IMR-90 (cell line): ENCODE measurements around the gene SLC34A3. TPM values are rescaled to one million over a fixed set of nuclear protein-coding genes. Genes with fewer than 3 reads are reported as not detected.

Experiments
- ATAC-seq: fragments of 200-7000 bp; cut with Tn5 transposase; 2 replicates; pipeline ENCODE4 v1.9.1; 2020; ENCODE audit warnings: low read depth, mild to moderate bottlenecking, moderate library complexity
- BruUV-seq: library from RNA; stranded (reverse); fragments of 400-500 nt; replicated peaks from 2 replicates; lab custom pipeline; 2021; lab: Mats Ljungman, UMichigan
- CTCF ChIA-PET: fragments of 300-600 bp; formaldehyde crosslinking; extraction: SDS; loops from one replicate; lab custom pipeline; 2021; ENCODE audit warnings: antibody characterized with exemption; lab: Yijun Ruan, JAX
- POLR2A ChIA-PET: fragments of 300-600 bp; sonication (Branson Sonifier 250); formaldehyde crosslinking; loops from one replicate; lab custom pipeline; 2022; ENCODE audit warnings: antibody characterized with exemption; ENCODE audit not compliant: unreplicated experiment; lab: Charles Lee
- DNase-seq: peaks from one replicate; pipeline ENCODE4 v3.0.0; 2013
- H2AFZ ChIP-seq: replicated peaks from 2 replicates; pipeline ENCODE3; 2013; ENCODE audit warnings: low read length, mild to moderate bottlenecking; ENCODE audit not compliant: poor library complexity
- H2AK5ac ChIP-seq: 2 replicates; pipeline ENCODE4 v1.6.1; 2013; ENCODE audit warnings: low read depth, low read length, inconsistent platforms
- H2AK9ac ChIP-seq: replicated peaks from 2 replicates; pipeline ENCODE3; 2013; ENCODE audit warnings: mild to moderate bottlenecking, low read depth, low read length, moderate library complexity; ENCODE audit not compliant: poor library complexity
- H2BK120ac ChIP-seq: 2 replicates; pipeline ENCODE4 v1.6.1; 2013; ENCODE audit warnings: low read depth, low read length, inconsistent platforms
- H2BK15ac ChIP-seq: 3 replicates; pipeline ENCODE4 v1.6.1; 2013; ENCODE audit warnings: low read depth, low read length, inconsistent platforms
- H2BK20ac ChIP-seq: 2 replicates; pipeline ENCODE4 v1.6.1; 2013; ENCODE audit warnings: low read depth, mild to moderate bottlenecking, inconsistent platforms, low read length, moderate library complexity
- H2BK5ac ChIP-seq: 2 replicates; pipeline ENCODE4 v1.6.1; 2013; ENCODE audit warnings: mild to moderate bottlenecking, low read depth, low read length, inconsistent platforms; ENCODE audit not compliant: poor library complexity, severe bottlenecking
- H3K14ac ChIP-seq: replicated peaks from 2 replicates; pipeline ENCODE4 v1.6.1; 2013; ENCODE audit warnings: low read depth, low read length, inconsistent platforms
- H3K18ac ChIP-seq: 2 replicates; pipeline ENCODE4 v1.6.1; 2013; ENCODE audit warnings: low read depth, low read length, control low read depth
- H3K23ac ChIP-seq: 2 replicates; pipeline ENCODE4 v1.6.1; 2013; ENCODE audit warnings: low read depth, low read length, inconsistent platforms
- H3K27ac ChIP-seq: 2 replicates; pipeline ENCODE4 v1.5.1; 2013; ENCODE audit warnings: mild to moderate bottlenecking, control low read depth, low read length; ENCODE audit not compliant: insufficient read depth
- H3K27me3 ChIP-seq: 2 replicates; pipeline ENCODE4 v1.6.1; 2013; ENCODE audit warnings: low read length; ENCODE audit not compliant: control insufficient read depth, insufficient read depth
- H3K36me3 ChIP-seq: 2 replicates; pipeline ENCODE4 v1.6.1; 2013; ENCODE audit warnings: low read length, mixed read lengths; ENCODE audit not compliant: control insufficient read depth, insufficient read depth
- H3K4ac ChIP-seq: 2 replicates; pipeline ENCODE4 v1.6.1; 2013; ENCODE audit warnings: low read depth, low read length, inconsistent platforms
- H3K4me1 ChIP-seq: 2 replicates; pipeline ENCODE4 v1.6.1; 2013; ENCODE audit warnings: low read length, mixed read lengths; ENCODE audit not compliant: control insufficient read depth, insufficient read depth
- H3K4me2 ChIP-seq: 2 replicates; pipeline ENCODE4 v1.6.1; 2013; ENCODE audit warnings: low read depth, mild to moderate bottlenecking, control low read depth, low read length, moderate library complexity
- H3K4me3 ChIP-seq: 2 replicates; pipeline ENCODE4 v1.5.1; 2013; ENCODE audit warnings: low read depth, mild to moderate bottlenecking, control low read depth, low read length, moderate library complexity; ENCODE audit not compliant: insufficient read depth
- H3K56ac ChIP-seq: 2 replicates; pipeline ENCODE4 v1.6.1; 2013; ENCODE audit warnings: low read length, inconsistent platforms; ENCODE audit not compliant: insufficient read depth; ENCODE audit errors: extremely low read depth
- H3K79me1 ChIP-seq, 2 experiments: 2 replicates each; pipeline ENCODE4 v1.6.1; 2013; ENCODE audit warnings: low read length in 2 of 2, inconsistent platforms in 1 of 2, low read depth in 1 of 2
- H3K9ac ChIP-seq: 2 replicates; pipeline ENCODE4 v1.6.1; 2013; ENCODE audit warnings: low read depth, low read length, control low read depth
- H3K9me1 ChIP-seq: 2 replicates; pipeline ENCODE4 v1.6.1; 2013; ENCODE audit warnings: low read length, inconsistent platforms; ENCODE audit not compliant: insufficient read depth
- H3K9me3 ChIP-seq: 2 replicates; pipeline ENCODE4 v1.6.1; 2013; ENCODE audit warnings: low read length; ENCODE audit not compliant: control insufficient read depth, insufficient read depth
- H4K20me1 ChIP-seq: 2 replicates; pipeline ENCODE4 v1.6.1; 2013; ENCODE audit warnings: low read length, inconsistent platforms; ENCODE audit not compliant: insufficient read depth
- H4K5ac ChIP-seq: 2 replicates; pipeline ENCODE4 v1.6.1; 2013; ENCODE audit warnings: mild to moderate bottlenecking, low read depth, low read length, control low read depth
- H4K8ac ChIP-seq, 2 experiments: 2 replicates each; pipeline ENCODE4 v1.6.1; 2013; ENCODE audit warnings: low read depth in 2 of 2, low read length in 2 of 2, control low read depth in 1 of 2, inconsistent platforms in 1 of 2
- H4K91ac ChIP-seq: 2 replicates; pipeline ENCODE4 v1.6.1; 2013; ENCODE audit warnings: low read depth, low read length, inconsistent platforms; ENCODE audit not compliant: insufficient read depth
- BHLHE40 ChIP-seq: fragments of 150-350 bp; IDR thresholded peaks from 2 replicates; pipeline ENCODE4 v1.6.1; 2016; ENCODE audit warnings: mild to moderate bottlenecking, low read depth, low read length
- CEBPB ChIP-seq: IDR thresholded peaks from 2 replicates; pipeline ENCODE4 v1.6.1; 2012; ENCODE audit warnings: low read depth, low read length, improper control_type of control experiment
- CHD1 ChIP-seq: IDR thresholded peaks from 2 replicates; pipeline ENCODE4 v1.6.1; 2012; ENCODE audit warnings: low read depth, low read length, improper control_type of control experiment
- CTCF ChIP-seq: conservative IDR thresholded peaks from 2 replicates; pipeline ENCODE4 v1.5.1; 2012; ENCODE audit warnings: mild to moderate bottlenecking, low read depth, low read length, improper control_type of control experiment
- ELK1 ChIP-seq: fragments of 150-350 bp; IDR thresholded peaks from 2 replicates; pipeline ENCODE4 v1.6.1; 2016; ENCODE audit warnings: low read depth, mild to moderate bottlenecking, low read length, moderate library complexity, borderline replicate concordance
- FOS ChIP-seq: fragments of 150-350 bp; IDR thresholded peaks from 2 replicates; pipeline ENCODE4 v1.6.1; 2016; ENCODE audit warnings: low read depth, low read length
- MAFK ChIP-seq: IDR thresholded peaks from 2 replicates; pipeline ENCODE4 v1.6.1; 2012; ENCODE audit warnings: low read depth, low read length, improper control_type of control experiment
- MAZ ChIP-seq: IDR thresholded peaks from 2 replicates; pipeline ENCODE4 v1.6.1; 2012; ENCODE audit warnings: low read depth, mild to moderate bottlenecking, low read length, improper control_type of control experiment, moderate library complexity, borderline replicate concordance
- MXI1 ChIP-seq: IDR thresholded peaks from 2 replicates; pipeline ENCODE4 v1.6.1; 2012; ENCODE audit warnings: low read depth, mild to moderate bottlenecking, low read length, moderate library complexity, borderline replicate concordance
- NFE2L2 ChIP-seq: fragments of 150-350 bp; IDR thresholded peaks from 2 replicates; pipeline ENCODE4 v1.6.1; 2016; ENCODE audit warnings: low read depth, mild to moderate bottlenecking, low read length
- POLR2A ChIP-seq: IDR thresholded peaks from 2 replicates; pipeline ENCODE4 v1.6.1; 2012; ENCODE audit warnings: mild to moderate bottlenecking, low read depth, low read length
- RAD21 ChIP-seq: IDR thresholded peaks from 2 replicates; pipeline ENCODE4 v1.6.1; 2012; ENCODE audit warnings: low read length, improper control_type of control experiment
- RCOR1 ChIP-seq: IDR thresholded peaks from 2 replicates; pipeline ENCODE4 v1.6.1; 2012; ENCODE audit warnings: mild to moderate bottlenecking, low read length, improper control_type of control experiment; ENCODE audit not compliant: insufficient replicate concordance
- RFX5 ChIP-seq: IDR thresholded peaks from 2 replicates; pipeline ENCODE4 v1.8.0; 2012; ENCODE audit warnings: low read depth, mild to moderate bottlenecking, low read length, moderate library complexity
- USF2 ChIP-seq: fragments of 150-350 bp; IDR thresholded peaks from 2 replicates; pipeline ENCODE4 v1.6.1; 2017; ENCODE audit warnings: mild to moderate bottlenecking, antibody characterized with exemption, low read length, low read depth
- WGBS, 2 experiments: methylation state at CpG; one replicate each; pipeline versions ENCODE4 v1.1.5 to v1.1.7; 2013; ENCODE audit warnings: missing lambda C conversion rate in 2 of 2; ENCODE audit not compliant: insufficient read length in 1 of 2; ENCODE audit errors: extremely low coverage in 2 of 2; 5-methylcytosine and 5-hydroxymethylcytosine counted together
- dilution Hi-C: fragments of 300-500 bp; cut with HindIII; formaldehyde crosslinking; loops from one replicate; pipeline ENCODE4 v1.14.3; 2018; ENCODE audit warnings: low sequenced_read_pairs; ENCODE audit not compliant: unreplicated experiment
- in situ Hi-C: fragments of 300-500 bp; cut with MboI; formaldehyde crosslinking; loops from 3 replicates; pipeline ENCODE4 v1.14.3; 2019; ENCODE audit warnings: low sequenced_read_pairs, inconsistent platforms, mixed read lengths
- intact Hi-C: fragments of 100-400 bp; cut with micrococcal nuclease; formaldehyde crosslinking; loops from 2 replicates; pipeline ENCODE4 v1.10.0; 2022
- polyA plus RNA-seq, 3 experiments: library from polyadenylated mRNA; depleted of rRNA; stranded (reverse); fragments of >200 nt; gene quantifications; 2 replicates each; pipeline ENCODE4 v1.2.3, GENCODE V29; 2012; ENCODE audit warnings: low replicate concordance in 1 of 3
- total RNA-seq: library from RNA; depleted of rRNA; stranded (reverse); fragments of >200 nt; gene quantifications from 2 replicates; pipeline ENCODE4 v1.2.3, GENCODE V29; 2012

Gene SLC34A3
- total and polyA plus RNA-seq, 2 of the 4 experiments (the other 2 are of a cell fraction), result not detected

GRCh38 chr9:137221506-137222111, 9.1 kb upstream of the SLC34A3 start:
- H3K9me3 ChIP-seq, result no peaks in the 10 kb centered on the region
- H3K9me1 ChIP-seq, result peaks cover 3% of the 10 kb centered on the region; the same call in 1 of the 2 replicates
- no peak overlapping the region for H2BK15ac ChIP-seq
- intact Hi-C loops (no loop called here), dilution Hi-C loops (no loop called here), in situ Hi-C loops (no loop called here)
- peaks cover 17% of the 10 kb centered on the region for H3K4me1 ChIP-seq
- peak overlapping the region; percentile 78 for H2AK9ac ChIP-seq
- WGBS, 2 experiments, result 9% methylated on average over 18 of the region's 61 CpGs; no CpG with 5 or more reads in 1 of the 2 experiments
- no peak overlapping the region for H2AK5ac ChIP-seq
- BruUV-seq, result no TSS peak
- H3K4me3 ChIP-seq, result peak overlapping the region; percentile 25
- H3K23ac ChIP-seq, result no peak overlapping the region
- no peak overlapping the region for H3K18ac ChIP-seq
- CTCF ChIA-PET, result no interaction called here
- no peak overlapping the region for H2BK20ac ChIP-seq
- H2AFZ ChIP-seq, result peak overlapping the region; percentile 90
- no peaks in the 10 kb centered on the region for H4K20me1 ChIP-seq
- H2BK120ac ChIP-seq, result no peak overlapping the region
- no peak overlapping the region for H3K9ac ChIP-seq
- ATAC-seq (no peak), DNase-seq (no peak)
- no peak overlapping the region for H3K4ac ChIP-seq
- H3K14ac ChIP-seq, result no peak overlapping the region
- peak overlapping the region; percentile 39; the same call in 1 of the 2 replicates for H3K4me2 ChIP-seq
- no peaks in the 10 kb centered on the region for H3K27me3 ChIP-seq
- H4K91ac ChIP-seq, result no peak overlapping the region
- H3K36me3 ChIP-seq, result peaks cover 4% of the 10 kb centered on the region
- no peak overlapping the region for H4K5ac ChIP-seq
- no peak for TF ChIP-seq FOS
- TF ChIP-seq CTCF, result no peak
- no peak for TF ChIP-seq RCOR1
- TF ChIP-seq CHD1, result no peak
- TF ChIP-seq NFE2L2, result no peak
- TF ChIP-seq CEBPB, result no peak
- no peak for TF ChIP-seq MXI1
- TF ChIP-seq RAD21, result no peak
- TF ChIP-seq MAFK, result no peak
- TF ChIP-seq ELK1, result no peak
- TF ChIP-seq POLR2A, result no peak
- TF ChIP-seq USF2, result no peak
- TF ChIP-seq MAZ, result no peak
- TF ChIP-seq BHLHE40, result no peak
- TF ChIP-seq RFX5, result no peak
- H3K56ac ChIP-seq, result no peak overlapping the region
- no peak overlapping the region for H3K27ac ChIP-seq
- no peak overlapping the region for H2BK5ac ChIP-seq
- H4K8ac ChIP-seq, result no peak overlapping the region
- POLR2A ChIA-PET, result interaction anchor here (1.1 kb wide), 1 partner anchor 19 kb away, joined by 3 read pairs; no protein-coding TSS in a partner anchor
- H3K79me1 ChIP-seq, result peaks cover 0 to 4% of the 10 kb centered on the region in 2 experiments; a peak in 1 of 4 replicates
